ENCODE results near the gene ELMO2.
"Not testable (repeated sequence)": the region's sequence is repeated elsewhere in the genome, so short reads cannot be mapped to it uniquely, and the experiment has no call there.

The ELMO2 gene

GRCh38 chr20:46388937-46389336, 17.5 kb downstream of the ELMO2 start:
- no peak overlapping the region for H4K8ac ChIP-seq (ENCODE audit: low read length)
- H2BK15ac ChIP-seq (ENCODE audit: low read depth, poor library complexity, severe bottlenecking), result no peak overlapping the region
- no peak overlapping the region for H2BK12ac ChIP-seq (ENCODE audit: low read length in 2 of 2)
- H2BK120ac ChIP-seq (ENCODE audit: low read depth, low read length), result no peak overlapping the region
- no peak overlapping the region for H3K27ac ChIP-seq (ENCODE audit: low read length, poor library complexity, severe bottlenecking)
- H3K4me1 ChIP-seq (ENCODE audit: control insufficient read depth, insufficient read depth, low read depth, low read length), result no peaks in the 10 kb centered on the region
- no peak overlapping the region for H2AFZ ChIP-seq (ENCODE audit: low read depth, low read length)
- no peak overlapping the region for H2BK5ac ChIP-seq (ENCODE audit: low read depth, low read length, poor library complexity, severe bottlenecking)
- H3K79me1 ChIP-seq (replicated peaks; ENCODE audit: low read length, poor library complexity, severe bottlenecking), result peaks cover 16% of the 10 kb centered on the region
- no peaks in the 10 kb centered on the region for H3K9me3 ChIP-seq (ENCODE audit: control insufficient read depth, low read length)
- no peak overlapping the region for H3K4ac ChIP-seq (ENCODE audit: low read depth in 1 of 2, low read length in 2 of 2)
- H2AK5ac ChIP-seq (ENCODE audit: low read length, severe bottlenecking), result no peak overlapping the region
- H3K14ac ChIP-seq (ENCODE audit: low read length in 2 of 2), result no peak overlapping the region
- no peak for DNase-seq
- no peak overlapping the region for H3K4me2 ChIP-seq (ENCODE audit: low read length, poor library complexity, severe bottlenecking)
- H3K9ac ChIP-seq (ENCODE audit: low read length), result no peak overlapping the region
- 96% methylated on average over 10 of the region's 10 CpGs for WGBS
- no peak overlapping the region for H3K18ac ChIP-seq (ENCODE audit: low read depth in 1 of 2, low read length in 2 of 2)
- no peak overlapping the region for H3K23ac ChIP-seq (ENCODE audit: low read length in 2 of 2)
- no peak overlapping the region for H4K91ac ChIP-seq (ENCODE audit: low read length)
- H3K4me3 ChIP-seq (ENCODE audit: insufficient read depth in 1 of 2, low read depth in 1 of 2, low read length in 2 of 2), result no peak overlapping the region
- no peaks in the 10 kb centered on the region for H3K27me3 ChIP-seq (ENCODE audit: control insufficient read depth in 1 of 2, insufficient read depth in 1 of 2, low read length in 2 of 2)
- H3K36me3 ChIP-seq (ENCODE audit: control insufficient read depth in 1 of 2, insufficient read depth in 2 of 2, low read depth in 1 of 2, low read length in 2 of 2), result peaks cover 50 to 96% of the 10 kb centered on the region in 2 experiments

- Histone ChIP-seq H3K27me3 (ENCODE audit: control insufficient read depth in 1 of 2, insufficient read depth in 1 of 2, low read length in 2 of 2) (no peaks in the 10 kb centered on the region), H2BK5ac (ENCODE audit: low read depth, low read length, poor library complexity, severe bottlenecking) (no peak overlapping the region), H3K23ac (ENCODE audit: low read length in 2 of 2) (no peak overlapping the region), H3K27ac (ENCODE audit: low read length, poor library complexity, severe bottlenecking) (no peak overlapping the region), H4K91ac (ENCODE audit: low read length) (no peak overlapping the region), H3K14ac (ENCODE audit: low read length in 2 of 2) (no peak overlapping the region), H3K4me1 (ENCODE audit: control insufficient read depth, insufficient read depth, low read depth, low read length) (no peaks in the 10 kb centered on the region), H3K4me2 (ENCODE audit: low read length, poor library complexity, severe bottlenecking) (no peak overlapping the region), H3K79me1 (replicated peaks; ENCODE audit: low read length, poor library complexity, severe bottlenecking) (peaks cover 11% of the 10 kb centered on the region), H2BK15ac (ENCODE audit: low read depth, poor library complexity, severe bottlenecking) (no peak overlapping the region), H3K9ac (ENCODE audit: low read length) (no peak overlapping the region), H3K9me3 (ENCODE audit: control insufficient read depth, low read length) (no peaks in the 10 kb centered on the region), H2BK12ac (ENCODE audit: low read length in 2 of 2) (no peak overlapping the region), H2AFZ (ENCODE audit: low read depth, low read length) (no peak overlapping the region), H2AK5ac (ENCODE audit: low read length, severe bottlenecking) (no peak overlapping the region), H3K18ac (ENCODE audit: low read depth in 1 of 2, low read length in 2 of 2) (no peak overlapping the region), H3K4ac (ENCODE audit: low read depth in 1 of 2, low read length in 2 of 2) (no peak overlapping the region), H3K4me3 (ENCODE audit: insufficient read depth in 1 of 2, low read depth in 1 of 2, low read length in 2 of 2) (no peak overlapping the region), H3K36me3 (ENCODE audit: control insufficient read depth in 1 of 2, insufficient read depth in 2 of 2, low read depth in 1 of 2, low read length in 2 of 2) (peaks cover 46 to 96% of the 10 kb centered on the region in 2 experiments), H4K8ac (ENCODE audit: low read length) (no peak overlapping the region), H2BK120ac (ENCODE audit: low read depth, low read length) (no peak overlapping the region)
- DNase-seq, result no peak
- WGBS, result 99% methylated on average over 2 of the region's 5 CpGs
These were observed 18.1 kb downstream of the ELMO2 start for GRCh38 chr20:46388201-46388836.

DNA sequence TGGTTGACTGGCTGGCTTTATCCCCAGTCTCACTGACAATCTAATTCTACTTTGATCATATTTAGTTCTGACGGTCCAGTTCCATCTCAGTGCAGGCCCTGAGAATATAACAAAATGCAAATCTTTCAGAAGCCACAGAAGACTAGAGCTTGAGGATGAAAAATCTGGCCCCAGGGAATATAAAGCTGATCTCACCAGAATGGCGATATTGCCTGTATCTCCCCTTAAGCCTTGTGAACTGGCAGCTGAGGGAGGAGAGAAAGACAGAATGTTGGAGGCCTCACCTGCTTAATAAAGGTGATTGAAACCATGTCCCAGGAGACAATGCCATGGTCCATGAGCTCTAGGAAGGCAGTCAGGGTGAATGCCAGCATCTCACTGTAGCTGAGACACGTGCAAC, 19.4 kb downstream of the ELMO2 start:
- H2BK120ac ChIP-seq (ENCODE audit: low read depth, low read length); H2BK5ac ChIP-seq (ENCODE audit: low read depth, low read length, poor library complexity, severe bottlenecking); H4K8ac ChIP-seq (ENCODE audit: low read length); H3K9me3 ChIP-seq (ENCODE audit: control insufficient read depth, low read length); H3K4me1 ChIP-seq (ENCODE audit: control insufficient read depth, insufficient read depth, low read depth, low read length); H3K4me3 ChIP-seq (ENCODE audit: insufficient read depth in 1 of 2, low read depth in 1 of 2, low read length in 2 of 2); H3K9ac ChIP-seq (ENCODE audit: low read length); H4K91ac ChIP-seq (ENCODE audit: low read length); H3K27me3 ChIP-seq (ENCODE audit: control insufficient read depth in 1 of 2, insufficient read depth in 1 of 2, low read length in 2 of 2); H3K79me1 ChIP-seq (replicated peaks; ENCODE audit: low read length, poor library complexity, severe bottlenecking); H3K4me2 ChIP-seq (ENCODE audit: low read length, poor library complexity, severe bottlenecking); H3K18ac ChIP-seq (ENCODE audit: low read depth in 1 of 2, low read length in 2 of 2); H3K23ac ChIP-seq (ENCODE audit: low read length in 2 of 2); DNase-seq; H2BK12ac ChIP-seq (ENCODE audit: low read length in 2 of 2); H3K27ac ChIP-seq (ENCODE audit: low read length, poor library complexity, severe bottlenecking); H3K14ac ChIP-seq (ENCODE audit: low read length in 2 of 2); H2AFZ ChIP-seq (ENCODE audit: low read depth, low read length); H2BK15ac ChIP-seq (ENCODE audit: low read depth, poor library complexity, severe bottlenecking); H2AK5ac ChIP-seq (ENCODE audit: low read length, severe bottlenecking); H3K4ac ChIP-seq (ENCODE audit: low read depth in 1 of 2, low read length in 2 of 2): not testable (repeated sequence)
- 100% methylated on average over 3 of the region's 3 CpGs for WGBS
- peaks cover 44 to 96% of the 10 kb centered on the region in 2 experiments for H3K36me3 ChIP-seq (ENCODE audit: control insufficient read depth in 1 of 2, insufficient read depth in 2 of 2, low read depth in 1 of 2, low read length in 2 of 2)

DNA sequence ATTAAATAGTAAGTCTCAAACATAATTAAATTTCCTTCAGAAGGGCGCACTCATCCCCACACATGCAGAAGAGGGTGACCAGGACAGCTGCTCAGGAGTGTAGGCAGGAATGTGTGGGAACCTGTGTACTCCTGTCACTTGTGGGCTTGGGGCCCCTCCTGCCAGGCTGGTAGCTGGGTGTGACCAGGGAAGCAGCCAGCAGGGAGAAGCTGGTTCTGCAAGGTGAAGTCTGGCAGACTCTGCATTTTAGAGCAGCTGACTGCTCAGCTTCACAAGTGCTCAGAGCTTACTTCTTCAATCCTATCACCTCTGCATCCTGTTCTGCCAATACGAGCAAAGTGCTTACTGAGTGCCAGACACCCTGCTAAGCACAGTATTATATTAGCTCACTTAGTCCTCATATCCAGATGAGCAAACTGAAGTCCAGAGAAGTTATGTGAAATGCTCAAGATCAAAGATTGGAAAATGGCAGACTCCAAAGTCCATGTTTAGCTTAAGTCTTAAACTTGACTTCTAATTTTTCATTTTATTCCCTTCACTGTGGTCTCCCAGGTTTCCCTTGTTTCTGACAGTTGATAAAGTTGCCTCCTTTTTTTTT, 27.9 kb downstream of the ELMO2 start:
- Histone ChIP-seq H4K8ac (ENCODE audit: low read length) (no peak overlapping the region), H3K23ac (ENCODE audit: low read length in 2 of 2) (no peak overlapping the region), H3K4me3 (ENCODE audit: insufficient read depth in 1 of 2, low read depth in 1 of 2, low read length in 2 of 2) (no peak overlapping the region), H3K18ac (ENCODE audit: low read depth in 1 of 2, low read length in 2 of 2) (no peak overlapping the region), H3K79me1 (replicated peaks; ENCODE audit: low read length, poor library complexity, severe bottlenecking) (peaks cover 11% of the 10 kb centered on the region), H3K14ac (ENCODE audit: low read length in 2 of 2) (no peak overlapping the region), H2AK5ac (ENCODE audit: low read length, severe bottlenecking) (no peak overlapping the region), H3K4me2 (ENCODE audit: low read length, poor library complexity, severe bottlenecking) (no peak overlapping the region), H2BK5ac (ENCODE audit: low read depth, low read length, poor library complexity, severe bottlenecking) (no peak overlapping the region), H3K9me3 (ENCODE audit: control insufficient read depth, low read length) (no peaks in the 10 kb centered on the region), H2BK15ac (ENCODE audit: low read depth, poor library complexity, severe bottlenecking) (no peak overlapping the region), H3K27me3 (ENCODE audit: control insufficient read depth in 1 of 2, insufficient read depth in 1 of 2, low read length in 2 of 2) (no peaks in the 10 kb centered on the region), H4K91ac (ENCODE audit: low read length) (no peak overlapping the region), H2BK120ac (ENCODE audit: low read depth, low read length) (no peak overlapping the region), H2AFZ (ENCODE audit: low read depth, low read length) (no peak overlapping the region), H3K4me1 (ENCODE audit: control insufficient read depth, insufficient read depth, low read depth, low read length) (peaks cover 5% of the 10 kb centered on the region), H3K36me3 (ENCODE audit: control insufficient read depth in 1 of 2, insufficient read depth in 2 of 2, low read depth in 1 of 2, low read length in 2 of 2) (peaks cover 50 to 97% of the 10 kb centered on the region in 2 experiments), H3K27ac (ENCODE audit: low read length, poor library complexity, severe bottlenecking) (no peak overlapping the region), H3K4ac (ENCODE audit: low read depth in 1 of 2, low read length in 2 of 2) (no peak overlapping the region), H3K9ac (ENCODE audit: low read length) (no peak overlapping the region), H2BK12ac (ENCODE audit: low read length in 2 of 2) (no peak overlapping the region)
- WGBS, result 94% methylated on average over 2 of the region's 2 CpGs
- DNase-seq, result no peak
